WTC11 (cell line): ENCODE measurements around the gene WDR81.

Source experiments
- EMX1 ChIP-seq: fragments of 250-450 bp; sonication (Bioruptor Pico); IDR thresholded peaks from 2 replicates; pipeline ENCODE4 v1.8.0; 2021; ENCODE audit warnings: mild to moderate bottlenecking
- MYBL2 ChIP-seq: sonication (generic); formaldehyde crosslinking; IDR thresholded peaks from 2 replicates; pipeline ENCODE4 v1.8.1; 2023; ENCODE audit warnings: mild to moderate bottlenecking, moderate library complexity, missing genetic modification reagents
- RELA ChIP-seq: sonication (generic); formaldehyde crosslinking; IDR thresholded peaks from 2 replicates; pipeline ENCODE4 v1.8.1; 2022; ENCODE audit warnings: missing genetic modification reagents, mild to moderate bottlenecking, borderline replicate concordance
- SMAD3 ChIP-seq: sonication (generic); formaldehyde crosslinking; IDR thresholded peaks from 2 replicates; pipeline ENCODE4 v1.8.0; 2022; ENCODE audit warnings: missing genetic modification reagents, mild to moderate bottlenecking, borderline replicate concordance
- SMAD4 ChIP-seq: sonication (generic); formaldehyde crosslinking; IDR thresholded peaks from 2 replicates; pipeline ENCODE4 v1.8.0; 2022; ENCODE audit warnings: mild to moderate bottlenecking, missing genetic modification reagents
- TP53 ChIP-seq: sonication (generic); formaldehyde crosslinking; IDR thresholded peaks from 2 replicates; pipeline ENCODE4 v1.8.1; 2023; ENCODE audit warnings: mild to moderate bottlenecking, missing genetic modification reagents
- ZBTB21 ChIP-seq: sonication (generic); formaldehyde crosslinking; IDR thresholded peaks from 2 replicates; pipeline ENCODE4 v1.8.1; 2023; ENCODE audit warnings: mild to moderate bottlenecking, missing genetic modification reagents, borderline replicate concordance
- TF ChIP-seq, protein P1 (sequence below): fragments of 200-600 bp; IDR thresholded peaks from 2 replicates; pipeline ENCODE4 v1.8.0; 2022; ENCODE audit warnings: antibody characterized with exemption
- TF ChIP-seq, protein P2 (sequence below): sonication (generic); formaldehyde crosslinking; IDR thresholded peaks from 2 replicates; pipeline ENCODE4 v1.8.1; 2022; ENCODE audit warnings: low read depth, missing genetic modification reagents, borderline replicate concordance
- TF ChIP-seq, protein P3 (sequence below): sonication (generic); formaldehyde crosslinking; IDR thresholded peaks from 2 replicates; pipeline ENCODE4 v1.8.0; 2022; ENCODE audit warnings: mild to moderate bottlenecking, missing genetic modification reagents
- TF ChIP-seq, protein P4 (sequence below): sonication (generic); formaldehyde crosslinking; IDR thresholded peaks from 2 replicates; pipeline ENCODE4 v1.8.1; 2023; ENCODE audit warnings: mild to moderate bottlenecking, missing genetic modification reagents

DNA sequence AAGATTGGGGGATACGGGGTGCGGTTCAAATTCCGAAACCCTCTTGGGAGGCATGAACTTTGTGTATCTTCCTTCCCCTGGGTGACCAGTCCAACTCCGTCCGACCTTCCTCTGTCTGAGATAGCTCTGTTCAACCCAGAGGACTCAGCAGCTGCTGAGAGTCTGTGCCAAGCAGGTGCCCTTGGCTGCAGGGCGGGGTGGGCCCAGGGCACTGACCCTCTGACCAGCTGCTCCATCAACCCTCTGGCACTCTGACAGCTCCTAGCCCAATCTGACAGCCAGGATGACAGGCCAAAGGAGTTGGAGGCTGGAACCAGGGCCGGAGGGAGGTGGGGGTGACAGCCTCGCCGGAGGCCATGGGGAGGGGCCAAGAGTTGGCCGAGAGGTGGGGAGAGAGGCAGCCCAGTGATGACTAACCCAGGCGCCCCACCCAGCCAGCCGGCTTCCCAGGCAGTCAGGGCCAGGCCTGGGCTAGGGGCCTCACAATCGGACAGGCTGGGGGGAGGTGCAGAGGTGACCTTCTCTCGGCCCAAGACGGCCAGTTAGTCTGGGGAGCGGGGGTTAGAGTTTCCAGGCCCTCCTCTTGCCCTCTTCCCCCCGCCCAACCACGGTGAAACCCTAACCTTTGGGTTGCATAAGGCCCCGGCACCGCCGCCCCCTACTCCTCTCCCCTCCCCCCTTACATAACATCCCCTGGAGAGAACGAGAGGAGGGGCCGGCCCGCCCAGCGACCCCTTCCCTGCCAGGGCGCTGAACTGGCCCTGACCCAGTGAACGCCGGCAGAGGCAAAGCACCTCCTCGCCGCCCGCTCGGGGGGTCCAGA lies 9.3 kb upstream of the WDR81 start:
- TF ChIP-seq, protein P1, sequence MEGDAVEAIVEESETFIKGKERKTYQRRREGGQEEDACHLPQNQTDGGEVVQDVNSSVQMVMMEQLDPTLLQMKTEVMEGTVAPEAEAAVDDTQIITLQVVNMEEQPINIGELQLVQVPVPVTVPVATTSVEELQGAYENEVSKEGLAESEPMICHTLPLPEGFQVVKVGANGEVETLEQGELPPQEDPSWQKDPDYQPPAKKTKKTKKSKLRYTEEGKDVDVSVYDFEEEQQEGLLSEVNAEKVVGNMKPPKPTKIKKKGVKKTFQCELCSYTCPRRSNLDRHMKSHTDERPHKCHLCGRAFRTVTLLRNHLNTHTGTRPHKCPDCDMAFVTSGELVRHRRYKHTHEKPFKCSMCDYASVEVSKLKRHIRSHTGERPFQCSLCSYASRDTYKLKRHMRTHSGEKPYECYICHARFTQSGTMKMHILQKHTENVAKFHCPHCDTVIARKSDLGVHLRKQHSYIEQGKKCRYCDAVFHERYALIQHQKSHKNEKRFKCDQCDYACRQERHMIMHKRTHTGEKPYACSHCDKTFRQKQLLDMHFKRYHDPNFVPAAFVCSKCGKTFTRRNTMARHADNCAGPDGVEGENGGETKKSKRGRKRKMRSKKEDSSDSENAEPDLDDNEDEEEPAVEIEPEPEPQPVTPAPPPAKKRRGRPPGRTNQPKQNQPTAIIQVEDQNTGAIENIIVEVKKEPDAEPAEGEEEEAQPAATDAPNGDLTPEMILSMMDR: no peak
- no peak for TF ChIP-seq SMAD3
- TF ChIP-seq, protein P2, sequence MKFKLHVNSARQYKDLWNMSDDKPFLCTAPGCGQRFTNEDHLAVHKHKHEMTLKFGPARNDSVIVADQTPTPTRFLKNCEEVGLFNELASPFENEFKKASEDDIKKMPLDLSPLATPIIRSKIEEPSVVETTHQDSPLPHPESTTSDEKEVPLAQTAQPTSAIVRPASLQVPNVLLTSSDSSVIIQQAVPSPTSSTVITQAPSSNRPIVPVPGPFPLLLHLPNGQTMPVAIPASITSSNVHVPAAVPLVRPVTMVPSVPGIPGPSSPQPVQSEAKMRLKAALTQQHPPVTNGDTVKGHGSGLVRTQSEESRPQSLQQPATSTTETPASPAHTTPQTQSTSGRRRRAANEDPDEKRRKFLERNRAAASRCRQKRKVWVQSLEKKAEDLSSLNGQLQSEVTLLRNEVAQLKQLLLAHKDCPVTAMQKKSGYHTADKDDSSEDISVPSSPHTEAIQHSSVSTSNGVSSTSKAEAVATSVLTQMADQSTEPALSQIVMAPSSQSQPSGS (CRISPR knock-in tag): no peak
- TF ChIP-seq, protein P3, sequence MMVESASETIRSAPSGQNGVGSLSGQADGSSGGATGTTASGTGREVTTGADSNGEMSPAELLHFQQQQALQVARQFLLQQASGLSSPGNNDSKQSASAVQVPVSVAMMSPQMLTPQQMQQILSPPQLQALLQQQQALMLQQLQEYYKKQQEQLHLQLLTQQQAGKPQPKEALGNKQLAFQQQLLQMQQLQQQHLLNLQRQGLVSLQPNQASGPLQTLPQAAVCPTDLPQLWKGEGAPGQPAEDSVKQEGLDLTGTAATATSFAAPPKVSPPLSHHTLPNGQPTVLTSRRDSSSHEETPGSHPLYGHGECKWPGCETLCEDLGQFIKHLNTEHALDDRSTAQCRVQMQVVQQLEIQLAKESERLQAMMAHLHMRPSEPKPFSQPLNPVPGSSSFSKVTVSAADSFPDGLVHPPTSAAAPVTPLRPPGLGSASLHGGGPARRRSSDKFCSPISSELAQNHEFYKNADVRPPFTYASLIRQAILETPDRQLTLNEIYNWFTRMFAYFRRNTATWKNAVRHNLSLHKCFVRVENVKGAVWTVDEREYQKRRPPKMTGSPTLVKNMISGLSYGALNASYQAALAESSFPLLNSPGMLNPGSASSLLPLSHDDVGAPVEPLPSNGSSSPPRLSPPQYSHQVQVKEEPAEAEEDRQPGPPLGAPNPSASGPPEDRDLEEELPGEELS (CRISPR knock-in tag): no peak
- no peak for TF ChIP-seq SMAD4
- TF ChIP-seq ZBTB21 (CRISPR knock-in tag): no peak
- TF ChIP-seq TP53 (CRISPR knock-in tag): no peak
- no peak for TF ChIP-seq MYBL2 (CRISPR knock-in tag)
- no peak for TF ChIP-seq RELA (CRISPR knock-in tag)
- TF ChIP-seq EMX1: no peak
- TF ChIP-seq, protein P4, sequence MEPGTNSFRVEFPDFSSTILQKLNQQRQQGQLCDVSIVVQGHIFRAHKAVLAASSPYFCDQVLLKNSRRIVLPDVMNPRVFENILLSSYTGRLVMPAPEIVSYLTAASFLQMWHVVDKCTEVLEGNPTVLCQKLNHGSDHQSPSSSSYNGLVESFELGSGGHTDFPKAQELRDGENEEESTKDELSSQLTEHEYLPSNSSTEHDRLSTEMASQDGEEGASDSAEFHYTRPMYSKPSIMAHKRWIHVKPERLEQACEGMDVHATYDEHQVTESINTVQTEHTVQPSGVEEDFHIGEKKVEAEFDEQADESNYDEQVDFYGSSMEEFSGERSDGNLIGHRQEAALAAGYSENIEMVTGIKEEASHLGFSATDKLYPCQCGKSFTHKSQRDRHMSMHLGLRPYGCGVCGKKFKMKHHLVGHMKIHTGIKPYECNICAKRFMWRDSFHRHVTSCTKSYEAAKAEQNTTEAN (CRISPR knock-in tag): no peak
